Lung (tissue), 12 donors: ENCODE measurements around the gene CST9. TPM values are rescaled to one million over a fixed set of nuclear protein-coding genes. Genes with fewer than 3 reads are reported as not detected.

Source experiments
- ATAC-seq: fragments of 200-7000 bp; cut with Tn5 transposase; one replicate; pipeline ENCODE4 v1.9.1; 2020; ENCODE audit warnings: moderate number of reproducible peaks; ENCODE audit not compliant: insufficient read depth, low FRiP score
- DNase-seq, 3 donors: peaks; one replicate each; pipeline ENCODE4 v3.0.0-alpha.2; 2013 to 2017
- H3K27ac ChIP-seq, 2 donors: one replicate each; pipeline ENCODE4 v1.5.1; 2013; ENCODE audit warnings: mild to moderate bottlenecking in 2 of 2, moderate library complexity in 2 of 2, control low read depth in 1 of 2, inconsistent platforms in 1 of 2, low read depth in 1 of 2, low read length in 1 of 2
- H3K27me3 ChIP-seq, 3 donors: one replicate each; pipeline ENCODE4 v1.5.1; 2013; ENCODE audit warnings: low read length in 2 of 3; ENCODE audit not compliant: control insufficient read depth in 3 of 3, insufficient read depth in 3 of 3
- H3K36me3 ChIP-seq, 4 donors: one replicate each; pipeline ENCODE4 v1.5.1; 2013; ENCODE audit warnings: low read length in 4 of 4, mild to moderate bottlenecking in 1 of 4, moderate library complexity in 1 of 4; ENCODE audit not compliant: control insufficient read depth in 4 of 4, insufficient read depth in 4 of 4
- H3K4me1 ChIP-seq, 5 donors: one replicate each; pipeline ENCODE4 v1.5.1; 2013; ENCODE audit warnings: low read length in 5 of 5, mild to moderate bottlenecking in 2 of 5, moderate library complexity in 1 of 5; ENCODE audit not compliant: control insufficient read depth in 5 of 5, insufficient read depth in 5 of 5
- H3K4me3 ChIP-seq: one replicate; pipeline ENCODE4 v1.5.1; 2013; ENCODE audit warnings: mild to moderate bottlenecking, control low read depth, moderate library complexity
- H3K9ac ChIP-seq, 2 donors: one replicate each; pipeline ENCODE4 v1.5.1; 2013; ENCODE audit warnings: low read length in 2 of 2, control low read depth in 1 of 2; ENCODE audit not compliant: insufficient read depth in 1 of 2
- H3K9me3 ChIP-seq, 4 donors: one replicate each; pipeline ENCODE4 v1.5.1; 2013; ENCODE audit warnings: low read length in 3 of 4, mild to moderate bottlenecking in 1 of 4, moderate library complexity in 1 of 4; ENCODE audit not compliant: control insufficient read depth in 4 of 4, insufficient read depth in 3 of 4
- CTCF ChIP-seq: IDR thresholded peaks from 2 replicates; pipeline ENCODE4 v1.5.1; 2012; ENCODE audit warnings: mild to moderate bottlenecking; ENCODE audit errors: control extremely low read depth, extremely low read depth
- WGBS, 2 donors: extraction: QIAGEN DNeasy Blood & Tissue Kit; methylation state at CpG; one replicate each; pipeline ENCODE4 v1.1.7; 2013; 5-methylcytosine and 5-hydroxymethylcytosine counted together
- polyA plus RNA-seq, 2 donors: library from polyadenylated mRNA; stranded (reverse); fragments of 200-250 nt; gene quantifications; one replicate each; pipeline ENCODE4 v1.2.1, GENCODE V29; 2013
- total RNA-seq, 2 donors: library from RNA; depleted of rRNA in 1 of 2; stranded (reverse); fragments of >200 nt in 1 of 2; gene quantifications; one replicate each; pipeline ENCODE4 v1.2.1, GENCODE V29; 2014 to 2021
- donor health status: control.
- donor health status: control.
- donor health status: Bipolar disorder and iron deficiency.
- donor health status: healthy.
- donor health status: DM: yes; HTN: yes; CAD: no.

CST9 gene
- total and polyA plus RNA-seq, 4 donors, result not detected

GRCh38 chr20:23604306-23604705, 1.4 kb downstream of the CST9 start:
- Histone ChIP-seq H3K4me1 (peaks cover 0 to 1% (median 0%) of the 10 kb centered on the region in 5 donors), H3K9ac (no peak overlapping the region), H3K9me3 (peaks cover 0 to 2% (median 0%) of the 10 kb centered on the region in 4 donors), H3K4me3 (no peak overlapping the region), H3K36me3 (no peaks in the 10 kb centered on the region), H3K27me3 (no peaks in the 10 kb centered on the region), H3K27ac (no peak overlapping the region)
- 85 to 91% methylated on average over 1 of the region's 1 CpG for WGBS, 2 donors
- no peak for TF ChIP-seq CTCF
- DNase-seq (no peak), ATAC-seq (no peak)

GRCh38 chr20:23603321-23603720, 2.4 kb downstream of the CST9 start:
- no peak overlapping the region for H3K9ac ChIP-seq
- no peaks in the 10 kb centered on the region for H3K36me3 ChIP-seq
- TF ChIP-seq CTCF, result no peak
- 84 to 88% methylated on average over 4 of the region's 4 CpGs for WGBS, 2 donors
- no peak for ATAC-seq
- no peaks in the 10 kb centered on the region for H3K27me3 ChIP-seq
- H3K4me1 ChIP-seq, result peaks cover 0 to 1% (median 0%) of the 10 kb centered on the region in 5 donors
- no peak overlapping the region for H3K27ac ChIP-seq
- H3K4me3 ChIP-seq, result no peak overlapping the region
- peaks cover 0 to 2% (median 0%) of the 10 kb centered on the region in 4 donors for H3K9me3 ChIP-seq
- no peak for DNase-seq

- no peak overlapping the region for H3K9ac ChIP-seq
- H3K4me3 ChIP-seq, result no peak overlapping the region
- 59 to 64% methylated on average over 6 of the region's 6 CpGs for WGBS, 2 donors
- no peak for ATAC-seq
- no peaks in the 10 kb centered on the region for H3K36me3 ChIP-seq
- no peak overlapping the region for H3K27ac ChIP-seq
- TF ChIP-seq CTCF, result no peak
- DNase-seq, result no peak
- H3K4me1 ChIP-seq, result peaks cover 0 to 1% (median 0%) of the 10 kb centered on the region in 5 donors
- no peaks in the 10 kb centered on the region for H3K27me3 ChIP-seq
- peaks cover 0 to 2% (median 0%) of the 10 kb centered on the region in 4 donors for H3K9me3 ChIP-seq
Observed at GRCh38 chr20:23602699-23603098, 3.0 kb downstream of the CST9 start.

GRCh38 chr20:23602241-23602640, 3.5 kb downstream of the CST9 start:
- no peak overlapping the region for H3K4me3 ChIP-seq
- no peak overlapping the region for H3K9ac ChIP-seq
- no peak for TF ChIP-seq CTCF
- H3K4me1 ChIP-seq, result peaks cover 0 to 1% (median 0%) of the 10 kb centered on the region in 5 donors
- WGBS, 2 donors, result 21 to 46% methylated on average over 2 of the region's 2 CpGs
- H3K27me3 ChIP-seq, result no peaks in the 10 kb centered on the region
- ATAC-seq (no peak), DNase-seq (no peak)
- H3K36me3 ChIP-seq, result no peaks in the 10 kb centered on the region
- no peak overlapping the region for H3K27ac ChIP-seq
- peaks cover 0 to 2% (median 0%) of the 10 kb centered on the region in 4 donors for H3K9me3 ChIP-seq
